B cell (primary cell): ENCODE measurements around the gene TSPO. TPM values are rescaled to one million over a fixed set of nuclear protein-coding genes. Genes with fewer than 3 reads are reported as not detected.

Experiments used
- ATAC-seq: fragments of 200-7000 bp; cut with Tn5 transposase; one replicate; pipeline ENCODE4 v1.10.0; 2021; ENCODE audit warnings: low read depth, mild to moderate bottlenecking, moderate number of reproducible peaks, moderate library complexity
- CTCF ChIA-PET: fragments of 350-600 bp; sonication (Branson Sonifier 250); formaldehyde crosslinking; loops from one replicate; lab custom pipeline; 2021; ENCODE audit warnings: antibody characterized with exemption, inconsistent platforms; lab: Charles Lee
- POLR2A ChIA-PET: fragments of 350-600 bp; sonication (Branson Sonifier 250); formaldehyde crosslinking; loops from one replicate; lab custom pipeline; 2021; ENCODE audit warnings: antibody characterized with exemption; lab: Charles Lee
- DNase-seq: peaks from one replicate; pipeline ENCODE4 v3.0.0; 2013
- H2AFZ ChIP-seq: 2 replicates; pipeline ENCODE4 v1.6.1; 2012; ENCODE audit warnings: mild to moderate bottlenecking, low read depth, low read length; ENCODE audit not compliant: insufficient read depth, poor library complexity, severe bottlenecking
- H3K27ac ChIP-seq, 2 donors: 1 replicate in 1 of 2; 2 replicates in 1 of 2; pipeline ENCODE4 v1.5.1; 2012 to 2013; ENCODE audit warnings: low read length in 2 of 2, mild to moderate bottlenecking in 2 of 2, moderate library complexity in 1 of 2
- H3K27me3 ChIP-seq, 4 experiments: fragments of 200-600 bp in 1 of 4; sonication (generic) in 1 of 4; replicated peaks in 1 of 4; 1 replicate in 2 of 4; 2 replicates in 2 of 4; pipeline versions ENCODE4 v1.6.1 to v1.7.0; 2013 to 2016; ENCODE audit warnings: low read length in 3 of 4, mild to moderate bottlenecking in 2 of 4, mixed read lengths in 1 of 4, moderate library complexity in 1 of 4; ENCODE audit not compliant: insufficient read depth in 4 of 4, control insufficient read depth in 3 of 4; ENCODE audit errors: control extremely low read depth in 1 of 4
- H3K36me3 ChIP-seq, 2 experiments: replicated peaks in 1 of 2; 1 replicate in 1 of 2; 2 replicates in 1 of 2; pipeline versions ENCODE4 v1.6.1 to v1.7.1; 2013; ENCODE audit warnings: low read length in 1 of 2; ENCODE audit not compliant: insufficient read depth in 2 of 2, control insufficient read depth in 1 of 2; ENCODE audit errors: control extremely low read depth in 1 of 2, extremely low read depth in 1 of 2
- H3K4me1 ChIP-seq, 2 donors: fragments of 200-600 bp in 1 of 2; sonication (generic) in 1 of 2; 1 replicate in 1 of 2; 2 replicates in 1 of 2; pipeline versions ENCODE4 v1.5.1 to v1.6.1; 2013 to 2017; ENCODE audit warnings: low read length in 2 of 2; ENCODE audit not compliant: control insufficient read depth in 2 of 2, insufficient read depth in 2 of 2
- H3K4me2 ChIP-seq: replicated peaks from 2 replicates; pipeline ENCODE3; 2012; ENCODE audit warnings: mild to moderate bottlenecking, low read depth, low read length; ENCODE audit not compliant: poor library complexity, severe bottlenecking
- H3K4me3 ChIP-seq, 5 experiments: fragments of 200-600 bp in 1 of 5; sonication (generic) in 1 of 5; 1 replicate in 3 of 5; 2 replicates in 2 of 5; pipeline versions ENCODE4 v1.5.1 to v1.7.0; 2011 to 2016; ENCODE audit warnings: low read length in 4 of 5, mild to moderate bottlenecking in 4 of 5, low read depth in 2 of 5, control low read depth in 1 of 5, moderate library complexity in 1 of 5; ENCODE audit not compliant: insufficient read depth in 1 of 5; ENCODE audit errors: control extremely low read depth in 1 of 5, extremely low read depth in 1 of 5
- H3K79me2 ChIP-seq: fragments of 200-600 bp; sonication (generic); one replicate; pipeline ENCODE4 v1.6.0; 2016; ENCODE audit warnings: low read length; ENCODE audit not compliant: control insufficient read depth, insufficient read depth
- H3K9ac ChIP-seq: fragments of 200-600 bp; sonication (generic); 2 replicates; pipeline ENCODE4 v1.6.1; 2017; ENCODE audit warnings: mild to moderate bottlenecking, low read length, moderate library complexity
- H3K9me3 ChIP-seq, 3 donors: one replicate each; pipeline versions ENCODE4 v1.6.1 to v1.7.1; 2013; ENCODE audit warnings: low read length in 2 of 3; ENCODE audit not compliant: control insufficient read depth in 2 of 3, insufficient read depth in 1 of 3; ENCODE audit errors: control extremely low read depth in 1 of 3
- H4K20me1 ChIP-seq: 2 replicates; pipeline ENCODE4 v1.6.0; 2012; ENCODE audit warnings: mild to moderate bottlenecking, low read length; ENCODE audit not compliant: insufficient read depth, control insufficient read depth, poor library complexity, severe bottlenecking
- H3K27ac Mint-ChIP-seq: one replicate; pipeline ENCODE4 v1.8.0; 2021; ENCODE audit warnings: mixed read lengths
- H3K27me3 Mint-ChIP-seq: one replicate; pipeline ENCODE4 v1.8.0; 2021; ENCODE audit warnings: mixed read lengths
- H3K4me1 Mint-ChIP-seq: one replicate; pipeline ENCODE4 v1.8.0; 2021; ENCODE audit warnings: mixed read lengths
- H3K4me3 Mint-ChIP-seq: one replicate; pipeline ENCODE4 v1.8.0; 2021; ENCODE audit warnings: mixed read lengths
- H3K9me3 Mint-ChIP-seq: one replicate; pipeline ENCODE4 v1.8.0; 2022; ENCODE audit warnings: mixed read lengths; ENCODE audit not compliant: insufficient read depth
- CTCF ChIP-seq: fragments of 200-600 bp; IDR thresholded peaks from one replicate; pipeline ENCODE4 v1.8.0; 2022; ENCODE audit warnings: antibody characterized with exemption, mild to moderate bottlenecking
- EZH2 ChIP-seq: IDR thresholded peaks from 2 replicates; pipeline ENCODE4 v1.6.1; 2012; ENCODE audit warnings: borderline replicate concordance, low read depth, mild to moderate bottlenecking, moderate library complexity, low read length; ENCODE audit not compliant: insufficient read depth, poor library complexity, severe bottlenecking
- WGBS: methylation state at CpG from one replicate; pipeline ENCODE4 v1.1.5; 2013; ENCODE audit warnings: missing lambda C conversion rate; ENCODE audit not compliant: insufficient coverage; 5-methylcytosine and 5-hydroxymethylcytosine counted together
- intact Hi-C: fragments of 100-400 bp; cut with micrococcal nuclease; formaldehyde crosslinking; loops from one replicate; pipeline ENCODE4 v1.10.0; 2022
- polyA plus RNA-seq: library from polyadenylated mRNA; depleted of rRNA; stranded (reverse); fragments of >200 nt; gene quantifications from 2 replicates; pipeline ENCODE4 v1.2.3, GENCODE V29; 2012
- total RNA-seq, 2 donors: library from RNA; stranded (reverse); fragments of 120-200 nt in 1 of 2; gene quantifications; 1 replicate in 1 of 2; 2 replicates in 1 of 2; pipeline versions ENCODE4 v1.2.3 to v1.2.4, GENCODE V29; 2013 to 2022

TSPO gene
- total and polyA plus RNA-seq, 2 donors (not counting 1 experiment from before 2014, with no cell fraction given), result 54.9 to 94.2 TPM

DNA sequence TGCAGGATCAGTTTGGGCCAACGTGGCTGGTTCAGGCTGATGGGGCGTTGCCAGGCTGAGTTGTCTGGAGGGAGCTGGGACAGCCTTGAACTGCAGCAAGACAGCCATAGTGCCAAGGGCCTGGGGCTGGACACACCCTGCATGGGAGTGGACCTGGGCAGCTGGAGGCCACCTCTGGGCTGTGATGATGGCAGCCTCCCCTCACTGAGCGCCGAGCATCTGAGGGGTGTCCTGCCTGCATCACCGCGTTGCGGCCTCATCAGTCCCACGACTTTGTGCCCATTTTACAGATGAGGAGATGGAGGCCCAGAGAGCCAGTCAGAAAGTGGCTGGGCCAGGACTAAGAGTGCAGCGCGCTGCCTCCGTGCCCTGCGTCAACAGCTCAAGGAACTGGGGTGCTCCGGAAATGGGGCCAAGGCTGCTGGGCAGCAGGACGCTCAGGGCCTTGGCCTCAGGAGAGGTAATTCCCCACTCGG lies 590 bp upstream of the TSPO start:
- H3K27ac ChIP-seq, result peak overlapping the region; percentile 55 to 61
- peaks cover 46% of the 10 kb centered on the region for H3K4me1 Mint-ChIP-seq
- H3K9me3 ChIP-seq, result no peaks in the 10 kb centered on the region
- 80% methylated on average over 15 of the region's 15 CpGs for WGBS
- peak overlapping the region; percentile 88 for H3K27ac Mint-ChIP-seq
- H3K27me3 ChIP-seq, result no peaks in the 10 kb centered on the region
- H3K27me3 Mint-ChIP-seq, result no peaks in the 10 kb centered on the region
- peak overlapping the region; percentile 95 for H2AFZ ChIP-seq
- H3K4me3 Mint-ChIP-seq, result peak overlapping the region; percentile 92
- ChIA-PET POLR2A (interaction anchor here (0.7 to 1.4 kb wide), 2 partner anchors 37 to 614 kb away, joined by 3 to 10 read pairs; partner anchors contain the start of gene TTLL12), CTCF (interaction anchor here (2.6 kb wide), 1 partner anchor 13 kb away, joined by 10 read pairs; no protein-coding TSS in a partner anchor)
- ATAC-seq, result no peak
- H3K9me3 Mint-ChIP-seq, result no peaks in the 10 kb centered on the region
- TF ChIP-seq CTCF (no peak), EZH2 (no peak)
- DNase-seq, result no peak
- H4K20me1 ChIP-seq, result peaks cover 10% of the 10 kb centered on the region
- intact Hi-C loops, result no loop called here
- peaks cover 40 to 63% of the 10 kb centered on the region in 2 donors for H3K4me1 ChIP-seq
- peaks cover 25% of the 10 kb centered on the region for H3K79me2 ChIP-seq
- H3K4me3 ChIP-seq, result peak overlapping the region in 4 of 5 experiments; percentile 76 to 89 (median 86)
- no peaks in the 10 kb centered on the region for H3K36me3 ChIP-seq
- peak overlapping the region; percentile 85 for H3K9ac ChIP-seq
- H3K4me2 ChIP-seq, result peak overlapping the region; percentile 99

- peaks cover 12% of the 10 kb centered on the region for H4K20me1 ChIP-seq
- POLR2A ChIA-PET, result interaction anchor here (0.7 to 1.4 kb wide), 3 partner anchors 9 to 35 kb away, joined by 3 read pairs; partner anchors contain the start of genes MCAT and TTLL12
- ATAC-seq (peak; percentile 5), DNase-seq (peak; percentile 67)
- peaks cover 33 to 54% of the 10 kb centered on the region in 2 donors for H3K4me1 ChIP-seq
- no peaks in the 10 kb centered on the region for H3K9me3 ChIP-seq
- 1% methylated on average over 18 of the region's 18 CpGs for WGBS
- peak overlapping the region; percentile 66 for H3K4me3 Mint-ChIP-seq
- H3K27me3 ChIP-seq, result no peaks in the 10 kb centered on the region
- H3K4me2 ChIP-seq, result peak overlapping the region; percentile 99
- no peak for TF ChIP-seq CTCF
- no peak for TF ChIP-seq EZH2
- peak overlapping the region; percentile 95 for H2AFZ ChIP-seq
- no peaks in the 10 kb centered on the region for H3K9me3 Mint-ChIP-seq
- H3K27me3 Mint-ChIP-seq, result no peaks in the 10 kb centered on the region
- peak overlapping the region; percentile 70 for H3K27ac Mint-ChIP-seq
- no peaks in the 10 kb centered on the region for H3K36me3 ChIP-seq
- CTCF ChIA-PET, result no interaction called here
- peak overlapping the region; percentile 13 to 61 for H3K27ac ChIP-seq
- intact Hi-C loops, result loop anchor here (2.0 kb wide), 1 partner anchor 35 kb away; the partner anchor contains the start of gene TTLL12
- peak overlapping the region; percentile 85 for H3K9ac ChIP-seq
- peaks cover 25% of the 10 kb centered on the region for H3K79me2 ChIP-seq
- H3K4me3 ChIP-seq, result peak overlapping the region; percentile 56 to 89 (median 85)
- peaks cover 44% of the 10 kb centered on the region for H3K4me1 Mint-ChIP-seq
Observed at GRCh38 chr22:43152003-43152356, 621 bp downstream of the TSPO start.
